NCI-H526 (cell line): ENCODE data around the gene TLR9.

Experiments
- DNase-seq, 2 experiments: peaks; one replicate each; lab custom pipeline; 2025; lab: John Stamatoyannopoulos, UW

TLR9 gene

GRCh38 chr3:52246728-52247408 is 21.4 kb upstream of the TLR9 start:
- no peak for DNase-seq

DNA sequence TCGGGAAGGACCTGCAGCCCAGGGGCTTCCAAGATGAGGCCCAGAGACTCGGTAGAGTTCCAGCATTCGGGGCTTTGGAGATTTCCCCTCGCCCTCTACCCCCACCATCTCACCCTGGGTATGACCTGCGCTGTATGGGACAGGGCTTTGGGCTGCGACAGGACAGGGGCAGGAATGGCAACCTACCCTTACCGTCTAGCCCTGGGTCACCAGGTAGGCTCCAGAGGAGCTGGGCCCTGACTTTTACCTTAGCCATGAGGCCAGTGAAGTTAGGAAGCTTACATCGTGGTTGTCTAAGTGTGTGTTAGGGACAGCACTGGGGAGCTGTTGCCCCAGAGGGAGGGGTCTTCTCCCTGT is 20.8 kb upstream of the TLR9 start:
- DNase-seq = no peak

DNA sequence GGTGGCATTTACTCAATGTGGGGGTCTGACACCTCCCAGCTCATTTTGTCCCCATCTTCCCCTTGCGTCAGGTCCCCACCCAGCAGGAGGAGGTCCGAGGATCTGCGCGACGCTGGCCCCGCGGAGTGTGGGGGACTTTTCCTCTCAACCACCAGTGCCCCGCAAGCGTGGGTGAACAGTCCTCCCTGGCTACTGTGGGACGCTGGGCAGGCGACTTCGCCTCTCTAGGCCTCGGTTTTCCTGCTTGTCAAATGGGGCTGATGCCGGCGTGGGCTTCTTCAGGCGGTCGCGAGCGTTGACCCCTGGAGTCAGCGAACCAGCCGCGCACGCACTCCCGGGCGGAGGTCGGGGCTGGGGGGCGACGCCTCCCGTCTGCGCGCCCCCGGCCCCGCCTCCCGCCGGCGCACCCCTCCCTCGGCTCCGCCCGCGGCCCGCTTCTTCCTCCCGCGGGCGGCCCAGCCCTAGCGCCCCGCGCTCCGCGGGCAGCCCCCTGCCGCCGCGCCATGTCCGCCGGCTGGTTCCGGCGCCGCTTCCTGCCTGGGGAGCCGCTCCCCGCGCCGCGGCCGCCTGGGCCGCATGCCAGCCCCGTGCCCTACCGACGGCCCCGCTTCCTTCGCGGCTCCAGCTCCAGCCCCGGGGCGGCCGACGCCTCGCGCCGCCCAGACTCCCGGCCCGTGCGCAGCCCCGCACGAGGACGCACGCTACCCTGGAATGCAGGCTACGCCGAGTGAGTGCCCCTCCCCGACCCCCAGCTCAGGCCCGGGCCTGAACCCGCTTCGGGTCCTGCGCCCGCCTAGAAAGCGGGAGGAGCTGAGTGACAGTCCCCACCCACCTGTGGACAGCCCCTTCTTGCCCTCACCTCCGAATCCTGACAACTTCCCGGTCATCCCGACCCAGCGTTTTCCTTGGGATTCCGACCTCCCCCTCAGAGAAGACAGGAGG is 20.1 kb upstream of the TLR9 start, which contains the start of gene PPM1M:
TSS of gene PPM1M (plus strand) at position 438 of the 942 bp plus-strand sequence. CDS start at position 504, 66 bp downstream.
- DNase-seq = peak in 1 of 2 experiments; percentile 50

DNA sequence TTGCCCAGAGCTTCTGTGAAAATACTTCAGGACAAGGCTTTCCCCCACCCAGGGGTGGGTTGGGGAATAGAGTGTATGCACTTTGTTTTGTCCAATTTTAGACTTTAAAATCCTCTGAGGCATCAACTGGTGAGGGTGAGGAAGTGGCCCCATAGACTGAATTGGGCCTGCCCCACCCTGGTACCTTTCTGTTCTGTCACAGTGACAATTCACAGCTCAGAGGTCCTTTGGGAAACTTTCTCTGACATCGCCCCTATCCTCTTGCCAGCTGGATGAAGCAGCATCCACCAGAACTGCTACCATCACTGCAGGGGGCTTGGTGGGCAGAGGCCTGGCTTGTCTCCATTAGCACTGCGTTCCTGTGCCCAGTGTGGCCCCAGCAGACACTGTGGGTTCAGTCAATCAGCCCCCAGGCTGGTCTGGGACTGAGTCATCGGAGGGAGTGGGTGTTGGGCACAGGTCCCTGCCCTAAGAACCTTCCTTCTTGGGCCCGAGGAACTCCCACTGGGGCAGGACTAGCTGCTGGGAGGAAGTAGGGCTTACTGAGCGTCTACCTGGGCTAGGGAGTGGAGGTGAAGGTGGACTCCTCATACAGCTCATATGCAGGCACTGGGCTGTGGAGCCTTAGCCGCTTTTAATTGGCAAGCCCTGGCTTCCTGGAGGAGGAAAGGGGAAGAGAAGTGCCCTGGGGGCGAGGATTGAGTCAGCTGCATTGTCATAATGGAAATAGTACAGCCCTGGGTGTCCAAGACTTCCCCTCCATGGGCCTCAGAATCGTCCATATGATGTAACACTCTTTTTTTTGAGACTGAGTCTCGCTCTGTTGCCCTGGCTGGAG is 18.6 kb upstream of the TLR9 start:
- DNase-seq = no peak

- DNase-seq = no peak
Observed at GRCh38 chr3:52242039-52242438, 16.6 kb upstream of the TLR9 start.

- DNase-seq = no peak
Observed at GRCh38 chr3:52240886-52241370, 15.5 kb upstream of the TLR9 start.

DNA sequence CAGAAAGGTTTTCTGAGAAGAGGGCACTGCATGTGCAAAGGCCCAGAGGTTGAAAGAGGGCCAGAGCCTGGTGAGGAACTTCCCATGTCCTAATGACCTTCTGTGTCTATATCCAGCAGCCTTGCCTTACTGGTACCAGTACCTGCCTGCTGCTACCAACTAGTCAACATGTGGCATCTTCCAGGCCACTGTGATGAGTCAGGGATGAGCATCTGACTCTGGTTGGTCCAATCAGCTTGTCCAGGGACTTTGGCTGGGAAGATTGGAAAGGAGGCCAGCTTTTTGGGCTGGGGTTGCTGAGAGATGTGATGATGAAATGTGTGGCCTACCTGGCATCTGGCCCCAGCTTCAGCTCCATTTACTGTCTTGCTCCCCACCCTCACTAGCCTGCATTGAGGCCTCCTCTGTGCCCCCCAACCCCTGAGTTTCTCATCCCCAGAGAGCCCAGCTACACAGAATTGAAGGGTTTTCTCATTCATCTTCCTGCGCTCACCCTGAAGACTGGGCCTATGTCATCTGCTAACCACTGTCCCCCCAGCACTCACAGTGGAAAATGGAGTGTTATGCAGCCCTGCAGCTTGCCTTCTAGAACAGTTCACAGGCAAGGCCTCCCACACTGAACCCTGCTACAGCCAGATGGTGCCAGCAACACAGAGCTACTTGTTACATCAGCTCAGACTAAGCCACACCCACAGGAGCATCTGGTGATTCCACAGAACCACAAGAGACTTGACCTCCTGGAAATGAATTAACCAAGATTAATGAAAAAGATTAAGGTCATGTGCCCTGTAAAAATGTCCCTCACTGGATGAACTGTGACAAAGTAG is 14.8 kb upstream of the TLR9 start:
- DNase-seq = peak in 1 of 2 experiments; percentile 30

GRCh38 chr3:52238761-52239701 is 13.6 kb upstream of the TLR9 start, which contains the start of gene TWF2:
TWF2 (minus strand) TSS chr3:52239158; CDS start chr3:52239016, 142 bp downstream.
- DNase-seq = peak in 1 of 2 experiments; percentile 79

DNA sequence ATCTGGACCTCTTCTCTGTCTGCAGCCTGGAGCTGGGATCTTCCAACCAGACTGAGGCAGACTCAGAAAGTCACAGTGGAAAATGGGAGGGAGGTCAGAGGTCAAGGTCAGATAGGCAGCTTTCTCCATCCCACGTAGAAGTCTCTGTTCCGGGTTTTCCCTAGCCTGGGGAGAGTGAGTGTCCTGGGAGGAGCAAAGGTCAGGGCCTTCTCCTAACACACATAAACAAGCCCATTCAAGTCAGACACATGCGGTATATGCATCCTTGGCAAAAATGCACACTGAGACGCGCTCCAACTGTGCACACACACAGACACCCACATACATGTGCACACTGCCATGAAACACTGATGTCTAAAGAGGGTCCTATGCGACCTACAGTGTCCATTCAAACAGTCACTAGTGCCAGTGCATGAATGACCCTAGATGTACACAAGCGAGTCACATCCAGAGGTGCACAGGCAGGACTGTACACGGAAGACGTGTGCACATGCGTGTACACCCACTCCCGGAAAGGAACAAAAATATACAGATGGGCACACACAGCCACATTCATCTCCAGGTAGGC is 12.8 kb upstream of the TLR9 start:
- DNase-seq = no peak

DNA sequence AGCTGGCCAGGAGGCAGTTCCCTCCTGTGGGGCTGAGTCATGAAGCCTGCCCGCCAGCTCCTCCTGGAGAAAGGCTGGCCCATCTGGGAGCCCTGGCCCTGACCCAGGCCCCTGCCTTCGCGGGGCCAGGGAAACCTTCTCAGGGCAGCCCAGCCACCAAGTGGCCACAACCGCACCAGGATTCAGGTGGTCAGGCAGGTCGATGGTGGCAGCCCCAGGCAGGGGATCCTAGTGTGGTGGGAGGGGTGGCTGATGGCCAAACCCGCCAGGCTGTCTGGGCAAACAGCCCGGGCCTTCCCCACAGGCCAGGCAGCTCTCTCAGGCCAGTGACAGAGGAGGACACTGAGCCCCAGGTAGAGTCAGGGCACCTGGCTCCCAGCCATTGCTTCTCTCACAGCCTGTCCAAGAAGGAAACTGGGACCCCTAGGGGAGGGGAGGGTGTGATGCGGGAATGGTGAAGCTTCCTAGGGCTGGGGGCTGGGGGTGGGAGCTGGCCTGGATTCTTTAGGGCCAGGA is 12.3 kb upstream of the TLR9 start:
- DNase-seq = peak in 1 of 2 experiments; percentile 32

GRCh38 chr3:52237006-52237656 is 11.7 kb upstream of the TLR9 start:
- DNase-seq = no peak

DNA sequence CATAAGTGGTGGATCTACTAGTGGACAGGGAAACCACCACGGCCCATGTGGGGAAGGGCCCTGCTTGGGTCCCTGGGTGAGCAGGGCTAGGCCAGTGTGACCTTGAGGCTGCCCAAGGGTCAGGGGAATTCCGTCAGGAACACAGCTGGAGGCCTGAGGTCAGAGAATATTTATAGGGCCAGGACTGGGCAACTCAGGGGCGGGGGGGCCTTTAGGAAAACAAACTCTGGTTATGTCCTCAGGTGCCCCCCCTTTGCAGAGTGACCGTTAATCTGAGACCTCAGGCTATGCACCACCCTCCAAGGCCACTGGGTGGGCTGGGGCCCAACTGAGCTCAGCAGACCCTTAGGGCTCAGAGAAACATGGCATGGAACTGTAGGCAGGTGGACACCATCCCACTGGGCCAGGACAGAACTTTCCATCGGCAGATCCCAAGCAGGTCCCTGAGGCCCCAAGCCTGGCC is 11.0 kb upstream of the TLR9 start:
- no peak for DNase-seq

DNA sequence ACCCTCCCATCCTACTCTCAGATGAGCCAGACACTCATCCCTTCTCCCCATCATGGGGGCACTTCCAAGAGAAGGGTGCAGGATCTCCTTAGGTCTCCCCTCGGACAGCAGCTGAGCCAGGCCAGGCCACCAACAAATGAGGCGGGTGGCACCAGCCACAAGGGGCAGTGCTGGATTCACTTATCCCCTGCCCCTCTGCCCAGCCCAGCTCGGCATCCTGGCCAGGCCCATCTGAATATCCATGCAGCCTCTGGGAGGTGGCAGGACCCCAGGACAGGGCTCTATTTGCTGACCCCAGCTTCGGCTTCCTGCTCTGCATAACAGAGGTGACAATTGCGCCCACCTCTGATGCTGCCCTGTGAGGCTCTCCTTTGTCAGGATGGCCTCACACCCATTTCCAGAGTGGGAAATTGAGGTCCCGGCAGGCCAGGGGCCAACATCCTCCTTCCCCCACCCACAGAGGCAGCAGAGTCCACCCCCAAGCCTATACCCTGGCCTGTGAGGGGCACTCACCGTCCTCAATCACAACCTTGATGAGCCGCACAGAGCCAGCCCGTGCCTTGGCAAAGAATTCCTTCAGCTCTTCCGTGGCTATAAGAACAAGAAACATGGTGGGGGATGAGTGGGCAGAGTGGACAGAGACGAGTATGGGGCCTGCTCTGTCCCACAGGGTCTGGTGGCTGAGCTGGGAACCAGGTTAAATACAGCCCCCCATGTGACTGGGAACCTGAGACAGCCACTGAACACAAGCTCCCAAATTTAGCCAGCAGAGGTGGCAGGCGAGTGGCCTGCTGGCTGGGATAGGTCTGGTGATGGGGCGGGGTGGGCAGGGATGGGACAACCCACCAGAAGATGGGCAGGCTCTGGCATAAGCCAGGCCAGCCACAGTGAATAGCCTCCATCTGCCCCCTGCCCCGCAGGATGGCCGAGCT is 9.3 kb upstream of the TLR9 start:
- DNase-seq = no peak

DNA sequence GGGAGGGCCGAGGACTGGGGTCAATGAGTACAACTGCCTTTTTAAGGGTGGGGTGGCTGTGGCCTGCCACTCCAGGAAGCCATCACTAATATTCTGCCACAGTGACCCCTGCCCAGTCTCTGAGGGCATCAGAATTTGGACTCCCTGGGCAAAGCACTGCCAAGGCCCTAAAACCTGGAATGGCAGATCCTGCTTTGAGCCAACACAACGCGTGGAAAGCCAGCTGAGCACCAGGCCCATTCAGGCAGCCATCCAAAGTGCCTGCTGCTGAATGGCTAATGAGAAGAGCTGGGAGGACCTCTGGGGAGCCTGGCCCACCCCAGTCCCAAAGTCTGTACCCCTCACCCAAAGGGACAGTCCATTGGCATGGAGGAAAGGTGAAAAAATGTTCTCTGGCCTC is 8.5 kb upstream of the TLR9 start:
- no peak for DNase-seq

GRCh38 chr3:52233108-52233591 is 7.7 kb upstream of the TLR9 start:
- DNase-seq = no peak

DNA sequence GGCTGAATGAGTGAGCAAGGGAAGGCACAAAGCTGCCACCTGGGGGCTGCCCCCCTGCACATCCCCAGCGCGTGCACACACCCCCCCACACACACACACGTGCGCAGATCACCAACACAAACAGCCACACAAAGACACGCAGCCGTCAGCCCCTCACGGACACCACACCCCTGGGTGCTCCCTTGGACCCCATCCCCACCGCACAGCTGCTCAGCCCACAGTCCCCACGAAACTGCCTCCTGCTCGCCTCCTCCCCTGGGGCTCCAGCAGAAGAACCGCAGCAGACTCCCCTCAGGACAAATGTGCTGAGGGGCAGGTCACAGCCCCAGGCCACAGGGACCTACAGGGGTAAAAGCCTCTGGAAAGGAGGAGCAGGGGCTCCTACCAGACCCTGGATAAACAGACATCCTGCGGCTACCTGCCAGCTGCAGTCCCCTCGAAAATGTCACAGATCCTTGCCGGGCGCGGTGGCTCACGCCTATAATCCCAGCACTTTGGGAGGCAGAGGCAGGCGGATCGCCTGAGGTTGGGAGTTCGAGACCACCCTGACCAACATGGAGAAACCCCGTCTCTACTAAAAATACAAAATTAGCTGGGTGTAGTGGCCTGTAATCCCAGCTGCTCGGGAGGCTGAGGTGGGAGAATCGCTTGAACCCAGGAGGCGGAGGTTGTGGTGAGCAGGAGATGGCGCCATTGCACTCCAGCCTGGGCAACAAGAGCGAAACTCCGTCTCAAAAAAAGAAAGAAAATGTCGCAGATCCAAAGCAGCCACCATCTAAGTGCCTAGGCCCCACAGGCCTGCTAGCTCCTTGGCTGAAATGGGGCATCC is 7.0 kb upstream of the TLR9 start:
- DNase-seq = no peak
